BJ (cell line): Measurements from ENCODE around the gene TMPRSS2. TPM values are rescaled to one million over a fixed set of nuclear protein-coding genes. Genes with fewer than 3 reads are reported as not detected.
A peak's percentile ranks its signal among the peaks of the same experiment; 100 is the strongest.
"Not testable (repeated sequence)": the region's sequence is repeated elsewhere in the genome, so short reads cannot be mapped to it uniquely, and the experiment has no call there.

Experiments
- CTCF ChIA-PET: fragments of 350-600 bp; formaldehyde crosslinking; extraction: SDS; loops from one replicate; lab custom pipeline; 2021; ENCODE audit warnings: antibody characterized with exemption, inconsistent platforms; lab: Yijun Ruan, JAX
- POLR2A ChIA-PET: fragments of 300-600 bp; sonication (Branson Sonifier 250); formaldehyde crosslinking; extraction: SDS; loops from one replicate; lab custom pipeline; 2021; ENCODE audit warnings: antibody characterized with exemption; lab: Charles Lee
- DNase-seq: peaks from one replicate; pipeline ENCODE4 v3.0.0-alpha.2; 2011; ENCODE audit warnings: low read depth
- H3K27me3 ChIP-seq: 2 replicates; pipeline ENCODE4 v1.6.0; 2011; ENCODE audit warnings: low read length; ENCODE audit not compliant: control insufficient read depth, insufficient read depth
- H3K36me3 ChIP-seq: 2 replicates; pipeline ENCODE4 v1.5.1; 2011; ENCODE audit warnings: low read length; ENCODE audit not compliant: control insufficient read depth, insufficient read depth
- H3K4me3 ChIP-seq: 2 replicates; pipeline ENCODE4 v1.5.1; 2011; ENCODE audit warnings: low read depth, mild to moderate bottlenecking, control low read depth, low read length
- polyA plus RNA-seq: library from polyadenylated mRNA; depleted of rRNA; stranded (reverse); fragments of >200 nt; gene quantifications from 2 replicates; pipeline ENCODE4 v1.2.3, GENCODE V29; 2011
- TF ChIP-seq, protein P1 (sequence below): IDR thresholded peaks from 2 replicates; pipeline ENCODE4 v1.5.1; 2011; ENCODE audit warnings: low read depth, mild to moderate bottlenecking, control low read depth, inconsistent platforms, low read length, moderate library complexity; ENCODE audit not compliant: insufficient read depth

Gene TMPRSS2
- polyA plus RNA-seq, 1 experiment: not detected

DNA sequence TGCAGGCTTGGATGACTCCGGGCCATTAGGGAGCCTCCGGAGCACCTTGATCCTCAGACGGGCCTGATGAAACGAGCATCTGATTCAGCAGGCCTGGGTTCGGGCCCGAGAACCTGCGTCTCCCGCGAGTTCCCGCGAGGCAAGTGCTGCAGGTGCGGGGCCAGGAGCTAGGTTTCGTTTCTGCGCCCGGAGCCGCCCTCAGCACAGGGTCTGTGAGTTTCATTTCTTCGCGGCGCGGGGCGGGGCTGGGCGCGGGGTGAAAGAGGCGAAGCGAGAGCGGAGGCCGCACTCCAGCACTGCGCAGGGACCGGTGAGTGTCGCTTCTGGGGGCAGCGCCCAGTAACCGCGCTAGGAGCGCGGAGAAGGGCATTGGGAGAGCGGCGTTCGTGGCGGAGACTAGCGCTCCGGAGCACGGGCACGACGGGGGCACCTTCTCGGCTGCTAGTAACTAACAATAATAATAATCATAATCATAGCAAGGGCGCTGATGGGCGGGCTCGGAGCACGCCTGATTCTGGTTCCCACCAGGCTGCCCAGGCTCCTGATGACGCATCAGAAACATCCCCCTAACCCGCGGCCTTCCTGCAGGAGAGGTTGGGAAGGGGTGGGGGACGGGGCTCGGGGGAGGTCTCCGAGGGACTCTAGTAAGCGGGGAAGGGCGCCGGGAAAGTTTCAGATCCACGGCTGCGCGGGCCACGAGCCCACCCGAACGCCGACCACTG is 81.8 kb downstream of the TMPRSS2 start, which contains the start of gene MX1:
Gene MX1 (plus strand): TSS at position 286 of the 722 bp plus-strand sequence. CDS start 5,832 bp downstream, outside the sequence.
- TF ChIP-seq, protein P1, sequence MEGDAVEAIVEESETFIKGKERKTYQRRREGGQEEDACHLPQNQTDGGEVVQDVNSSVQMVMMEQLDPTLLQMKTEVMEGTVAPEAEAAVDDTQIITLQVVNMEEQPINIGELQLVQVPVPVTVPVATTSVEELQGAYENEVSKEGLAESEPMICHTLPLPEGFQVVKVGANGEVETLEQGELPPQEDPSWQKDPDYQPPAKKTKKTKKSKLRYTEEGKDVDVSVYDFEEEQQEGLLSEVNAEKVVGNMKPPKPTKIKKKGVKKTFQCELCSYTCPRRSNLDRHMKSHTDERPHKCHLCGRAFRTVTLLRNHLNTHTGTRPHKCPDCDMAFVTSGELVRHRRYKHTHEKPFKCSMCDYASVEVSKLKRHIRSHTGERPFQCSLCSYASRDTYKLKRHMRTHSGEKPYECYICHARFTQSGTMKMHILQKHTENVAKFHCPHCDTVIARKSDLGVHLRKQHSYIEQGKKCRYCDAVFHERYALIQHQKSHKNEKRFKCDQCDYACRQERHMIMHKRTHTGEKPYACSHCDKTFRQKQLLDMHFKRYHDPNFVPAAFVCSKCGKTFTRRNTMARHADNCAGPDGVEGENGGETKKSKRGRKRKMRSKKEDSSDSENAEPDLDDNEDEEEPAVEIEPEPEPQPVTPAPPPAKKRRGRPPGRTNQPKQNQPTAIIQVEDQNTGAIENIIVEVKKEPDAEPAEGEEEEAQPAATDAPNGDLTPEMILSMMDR: no peak
- Histone ChIP-seq H3K27me3 (no peaks in the 10 kb centered on the region), H3K36me3 (no peaks in the 10 kb centered on the region), H3K4me3 (peak within 1 kb of the TSS; percentile 54)
- DNase-seq: no peak
- ChIA-PET CTCF (no interaction called here), POLR2A (no interaction called here)

DNA sequence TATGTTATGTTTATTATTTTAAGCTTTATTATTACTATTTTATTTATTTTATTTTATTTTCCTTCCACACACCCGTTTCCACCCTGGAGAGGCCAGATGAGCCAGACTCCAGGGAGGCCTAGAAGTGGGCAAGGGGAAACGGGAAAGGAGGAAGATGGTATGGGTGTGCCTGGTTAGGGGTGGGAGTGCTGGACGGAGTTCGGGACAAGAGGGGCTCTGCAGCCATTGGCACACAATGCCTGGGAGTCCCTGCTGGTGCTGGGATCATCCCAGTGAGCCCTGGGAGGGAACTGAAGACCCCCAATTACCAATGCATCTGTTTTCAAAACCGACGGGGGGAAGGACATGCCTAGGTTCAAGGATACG is 82.4 kb downstream of the TMPRSS2 start:
- ChIA-PET POLR2A (no interaction called here), CTCF (interaction anchor here (1.4 kb wide), 1 partner anchor 33 kb away, joined by 4 read pairs; no protein-coding TSS in a partner anchor)
- Histone ChIP-seq H3K4me3 (peak overlapping the region; percentile 54), H3K27me3 (no peaks in the 10 kb centered on the region), H3K36me3 (no peaks in the 10 kb centered on the region)
- DNase-seq: no peak
- TF ChIP-seq, protein P1: no peak

DNA sequence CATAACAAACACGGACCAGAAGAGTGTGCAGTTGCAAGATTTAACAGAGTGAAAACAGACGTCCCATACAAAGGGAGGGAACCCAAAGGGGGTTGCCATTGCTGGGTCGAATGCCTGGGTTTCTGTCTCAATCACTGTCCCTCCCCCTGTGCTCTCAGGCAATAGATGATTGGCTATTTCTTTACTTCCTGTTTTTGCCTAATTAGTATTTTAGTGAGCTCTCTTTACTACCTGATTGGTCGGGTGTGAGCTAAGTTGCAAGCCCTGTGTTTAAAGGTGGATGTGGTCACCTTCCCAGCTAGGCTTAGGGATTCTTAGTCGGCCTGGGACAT is 84.7 kb downstream of the TMPRSS2 start:
- DNase-seq, H3K27me3 ChIP-seq, H3K4me3 ChIP-seq, POLR2A ChIA-PET, H3K36me3 ChIP-seq: not testable (repeated sequence)
- CTCF ChIA-PET: interaction anchor here (1.0 to 1.3 kb wide), 2 partner anchors 60 to 140 kb away, joined by 3 to 5 read pairs; no protein-coding TSS in a partner anchor

DNA sequence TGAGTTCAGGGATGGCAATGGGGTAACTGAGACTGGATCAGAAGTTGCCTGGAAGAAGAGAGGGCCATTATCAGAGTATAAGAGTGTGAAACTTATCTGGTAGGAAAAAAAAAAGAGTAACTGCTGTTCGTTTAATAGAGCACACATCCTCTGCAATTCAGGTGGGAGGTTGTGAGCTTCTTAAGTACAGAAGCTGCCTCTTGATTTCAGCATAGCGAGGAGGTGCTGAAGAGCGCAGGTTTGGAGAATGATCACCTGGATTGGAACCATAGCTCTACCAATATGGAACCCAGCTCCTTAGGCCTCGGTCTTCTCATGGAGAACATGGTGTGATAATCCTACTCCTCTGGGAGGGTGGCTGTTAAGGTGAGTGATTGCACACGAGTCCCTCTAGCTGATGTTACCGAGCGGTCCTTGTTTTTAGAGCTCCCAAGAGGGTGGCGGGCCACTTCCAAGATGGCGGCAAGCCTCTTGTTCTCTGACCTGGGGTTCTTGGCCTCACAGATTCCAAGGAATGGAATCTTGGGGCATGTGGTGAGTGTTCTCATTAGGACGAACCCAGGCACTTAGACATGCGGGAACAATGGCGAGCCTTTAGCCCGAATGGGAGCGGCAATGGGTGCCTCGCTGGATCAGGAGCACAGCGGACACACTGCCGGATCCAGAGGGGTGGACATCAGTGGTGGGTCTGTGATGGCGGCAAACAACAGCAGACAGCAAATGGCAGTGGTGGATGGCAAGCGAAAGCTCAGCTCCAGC is 85.2 kb downstream of the TMPRSS2 start:
- TF ChIP-seq, protein P1: no peak
- no peaks in the 10 kb centered on the region for H3K36me3 ChIP-seq
- no peak overlapping the region for H3K4me3 ChIP-seq
- ChIA-PET POLR2A (no interaction called here), CTCF (interaction anchor here (0.6 to 1.3 kb wide), 3 partner anchors 8 to 139 kb away, joined by 3 to 5 read pairs (median 5); no protein-coding TSS in a partner anchor)
- DNase-seq: no peak
- H3K27me3 ChIP-seq: no peaks in the 10 kb centered on the region

DNA sequence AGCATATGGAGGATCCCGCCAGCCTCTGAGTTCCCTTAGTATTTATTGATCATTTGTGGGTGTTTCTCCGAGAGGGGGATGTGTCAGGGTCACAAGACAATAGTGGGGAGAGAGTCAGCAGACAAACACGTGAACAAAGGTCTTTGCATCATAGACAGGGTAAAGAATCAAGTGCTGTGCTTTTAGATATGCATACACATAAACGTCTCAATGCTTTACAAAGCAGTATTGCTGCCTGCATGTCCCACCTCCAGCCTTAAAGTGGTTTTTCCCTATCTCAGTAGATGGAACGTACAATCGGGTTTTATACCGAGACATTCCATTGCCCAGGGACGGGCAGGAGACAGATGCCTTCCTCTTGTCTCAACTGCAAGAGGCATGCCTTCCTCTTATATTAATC is 87.0 kb downstream of the TMPRSS2 start:
- CTCF ChIA-PET, H3K27me3 ChIP-seq, DNase-seq, H3K36me3 ChIP-seq, POLR2A ChIA-PET: not testable (repeated sequence)
- H3K4me3 ChIP-seq: peak overlapping the region; percentile 68
